Upper lobe of left lung (tissue), 6 donors: ENCODE data around the gene KRT2. TPM values are rescaled to one million over a fixed set of nuclear protein-coding genes. Genes with fewer than 3 reads are reported as not detected.

Experiments
- ATAC-seq, 2 donors: fragments of 200-7000 bp; cut with Tn5 transposase; one replicate each; pipeline ENCODE4 v1.9.1; 2022; ENCODE audit warnings: mild to moderate bottlenecking in 2 of 2, moderate library complexity in 2 of 2; ENCODE audit not compliant: low FRiP score in 2 of 2
- DNase-seq, 2 donors: peaks; one replicate each; pipeline ENCODE4 v3.0.0-alpha.2; 2019 to 2020
- H3K27ac ChIP-seq, 4 donors: fragments of 200-600 bp; sonication (generic); one replicate each; pipeline ENCODE4 v1.5.1; 2016 to 2019
- H3K27me3 ChIP-seq, 4 donors: fragments of 200-600 bp; sonication (generic); one replicate each; pipeline ENCODE4 v1.5.1; 2017 to 2019
- H3K36me3 ChIP-seq, 4 donors: fragments of 200-600 bp; sonication (generic); one replicate each; pipeline ENCODE4 v1.5.1; 2016 to 2019
- H3K4me1 ChIP-seq, 4 donors: fragments of 200-600 bp; sonication (generic); one replicate each; pipeline ENCODE4 v1.5.1; 2018 to 2019
- H3K4me3 ChIP-seq, 4 donors: fragments of 200-600 bp; sonication (generic); one replicate each; pipeline ENCODE4 v1.5.1; 2017 to 2019; ENCODE audit warnings: mild to moderate bottlenecking in 2 of 4, moderate library complexity in 1 of 4
- H3K9me3 ChIP-seq, 4 donors: fragments of 200-600 bp; sonication (generic); one replicate each; pipeline ENCODE4 v1.5.1; 2018 to 2019
- EP300 ChIP-seq, 4 donors: sonication (generic); formaldehyde crosslinking; IDR thresholded peaks; one replicate each; pipeline ENCODE4 v1.5.1; 2017; ENCODE audit warnings: antibody characterized with exemption in 4 of 4, control low read depth in 2 of 4
- POLR2A ChIP-seq, 4 donors: fragments of 450-650 bp; IDR thresholded peaks; one replicate each; pipeline ENCODE4 v1.5.1; 2016 to 2017; ENCODE audit warnings: antibody characterized with exemption in 4 of 4, mild to moderate bottlenecking in 2 of 4
- POLR2AphosphoS5 ChIP-seq, 2 donors: sonication (generic); formaldehyde crosslinking; IDR thresholded peaks; one replicate each; pipeline ENCODE4 v1.5.1; 2017; ENCODE audit warnings: antibody characterized with exemption in 2 of 2
- WGBS, 2 donors: methylation state at CpG; one replicate each; pipeline ENCODE4 v1.1.5; 2017 to 2018; 5-methylcytosine and 5-hydroxymethylcytosine counted together
- total RNA-seq, 6 donors: library from RNA; depleted of rRNA in 4 of 6; stranded (reverse); fragments of >200 nt in 4 of 6; gene quantifications; one replicate each; pipeline versions ENCODE4 v1.1.0 to v1.2.1, GENCODE V29; 2016 to 2021
- TF ChIP-seq, protein P1 (sequence below), 6 experiments: fragments of 450-650 bp in 4 of 6; fragments of 200-600 bp in 2 of 6; sonication (generic) in 2 of 6; IDR thresholded peaks; one replicate each; pipeline ENCODE4 v1.5.1; 2016 to 2019; ENCODE audit warnings: antibody characterized with exemption in 6 of 6
- donor health status: DM: no; HTN: no; CAD: no; lungs with moderate emphysema.
- donor health status: DM: no; HTN: yes; CAD: no; lungs with severe emphysema.

Gene KRT2
- total RNA-seq, 6 donors from 2014 or later: not detected

DNA sequence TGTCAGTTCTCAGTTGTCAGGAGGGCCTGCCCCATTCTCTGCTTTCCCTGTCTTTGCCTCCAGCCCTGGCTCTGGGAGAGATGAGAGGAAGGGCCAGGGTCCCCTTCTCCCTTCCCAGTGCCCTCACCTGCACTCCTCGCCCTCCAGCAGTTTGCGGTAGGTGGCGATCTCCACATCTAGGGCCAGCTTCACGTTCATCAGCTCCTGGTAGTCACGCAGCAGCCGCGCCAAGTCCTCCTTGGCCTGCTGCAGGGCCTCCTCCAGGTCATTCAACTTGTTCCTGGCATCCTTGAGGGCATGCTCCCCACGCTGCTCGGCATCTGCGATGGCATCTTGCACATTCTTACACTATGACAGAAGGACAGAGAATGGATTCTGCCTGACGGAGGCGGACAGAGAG lies 5.4 kb downstream of the KRT2 start:
- no peaks in the 10 kb centered on the region for H3K9me3 ChIP-seq
- 87 to 91% methylated on average over 12 of the region's 12 CpGs for WGBS, 2 donors
- DNase-seq: peak in 1 of 2 donors; percentile 45
- ATAC-seq: no peak
- H3K27ac ChIP-seq: no peak overlapping the region
- no peaks in the 10 kb centered on the region for H3K4me1 ChIP-seq
- H3K4me3 ChIP-seq: no peak overlapping the region
- H3K36me3 ChIP-seq: no peaks in the 10 kb centered on the region
- H3K27me3 ChIP-seq: no peaks in the 10 kb centered on the region
- TF ChIP-seq, protein P1, sequence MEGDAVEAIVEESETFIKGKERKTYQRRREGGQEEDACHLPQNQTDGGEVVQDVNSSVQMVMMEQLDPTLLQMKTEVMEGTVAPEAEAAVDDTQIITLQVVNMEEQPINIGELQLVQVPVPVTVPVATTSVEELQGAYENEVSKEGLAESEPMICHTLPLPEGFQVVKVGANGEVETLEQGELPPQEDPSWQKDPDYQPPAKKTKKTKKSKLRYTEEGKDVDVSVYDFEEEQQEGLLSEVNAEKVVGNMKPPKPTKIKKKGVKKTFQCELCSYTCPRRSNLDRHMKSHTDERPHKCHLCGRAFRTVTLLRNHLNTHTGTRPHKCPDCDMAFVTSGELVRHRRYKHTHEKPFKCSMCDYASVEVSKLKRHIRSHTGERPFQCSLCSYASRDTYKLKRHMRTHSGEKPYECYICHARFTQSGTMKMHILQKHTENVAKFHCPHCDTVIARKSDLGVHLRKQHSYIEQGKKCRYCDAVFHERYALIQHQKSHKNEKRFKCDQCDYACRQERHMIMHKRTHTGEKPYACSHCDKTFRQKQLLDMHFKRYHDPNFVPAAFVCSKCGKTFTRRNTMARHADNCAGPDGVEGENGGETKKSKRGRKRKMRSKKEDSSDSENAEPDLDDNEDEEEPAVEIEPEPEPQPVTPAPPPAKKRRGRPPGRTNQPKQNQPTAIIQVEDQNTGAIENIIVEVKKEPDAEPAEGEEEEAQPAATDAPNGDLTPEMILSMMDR (IDR thresholded peaks at IDR 0.05): no peak
- TF ChIP-seq POLR2A (IDR thresholded peaks at IDR 0.05) (no peak), POLR2AphosphoS5 (IDR thresholded peaks at IDR 0.05) (no peak), EP300 (IDR thresholded peaks at IDR 0.05) (no peak)

DNA sequence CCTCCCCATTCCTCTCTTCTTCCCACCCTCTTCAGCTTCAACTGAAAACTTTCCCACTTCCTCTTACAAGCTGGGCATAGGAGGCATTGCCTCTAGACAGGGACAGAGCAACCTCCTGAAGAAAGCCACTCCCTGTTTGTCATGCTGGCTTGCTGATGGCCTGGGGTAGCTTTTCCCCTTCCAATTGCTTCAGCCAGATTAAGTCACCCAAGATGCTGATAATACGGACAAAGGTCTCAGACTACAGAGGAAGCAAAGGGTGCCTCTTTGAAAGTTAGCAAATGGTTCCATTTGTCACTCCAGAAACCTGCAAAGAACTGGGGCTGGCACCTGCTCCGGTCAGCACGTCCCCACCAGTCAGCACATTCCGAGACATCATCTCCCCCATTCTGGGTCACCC lies 6.0 kb downstream of the KRT2 start:
- H3K27ac ChIP-seq: no peak overlapping the region
- DNase-seq (no peak), ATAC-seq (no peak)
- no peaks in the 10 kb centered on the region for H3K4me1 ChIP-seq
- H3K27me3 ChIP-seq: no peaks in the 10 kb centered on the region
- no peaks in the 10 kb centered on the region for H3K9me3 ChIP-seq
- no peaks in the 10 kb centered on the region for H3K36me3 ChIP-seq
- 65 to 76% methylated on average over 4 of the region's 4 CpGs for WGBS, 2 donors
- no peak overlapping the region for H3K4me3 ChIP-seq
- TF ChIP-seq POLR2A (IDR thresholded peaks at IDR 0.05): no peak
- no peak for TF ChIP-seq POLR2AphosphoS5 (IDR thresholded peaks at IDR 0.05)
- TF ChIP-seq, protein P1 (IDR thresholded peaks at IDR 0.05): no peak
- no peak for TF ChIP-seq EP300 (IDR thresholded peaks at IDR 0.05)

DNA sequence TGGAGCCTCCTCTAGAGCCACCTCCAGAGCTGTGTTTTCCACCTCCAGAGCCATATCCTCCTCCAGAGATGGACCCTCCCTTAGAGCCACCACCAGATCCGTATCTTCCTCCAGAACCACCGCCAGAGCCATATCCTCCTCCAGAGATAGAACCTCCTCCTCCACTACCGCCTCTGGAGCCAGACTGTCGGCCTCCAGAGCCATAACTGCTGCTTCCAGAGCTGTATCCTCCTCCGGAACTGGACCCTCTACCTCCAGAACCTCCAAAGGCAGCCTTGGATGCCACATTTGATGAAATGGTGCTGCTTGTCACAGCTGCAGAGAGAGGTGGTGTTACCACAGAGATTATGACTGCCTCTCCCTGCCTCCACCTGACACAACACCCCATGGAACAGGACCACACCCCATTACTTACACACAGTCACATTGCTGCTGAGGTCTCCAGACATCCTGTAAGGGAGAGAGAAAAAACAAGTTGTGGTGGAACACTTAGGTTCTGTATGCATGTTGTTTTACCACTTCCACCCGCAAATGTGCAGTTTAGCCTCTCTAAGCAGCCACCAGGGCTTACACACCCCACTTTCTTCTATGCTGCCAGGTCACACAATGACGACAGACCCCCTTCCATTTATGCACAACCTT lies 6.8 kb downstream of the KRT2 start:
- Histone ChIP-seq H3K9me3 (no peaks in the 10 kb centered on the region), H3K27ac (no peak overlapping the region), H3K4me1 (no peaks in the 10 kb centered on the region), H3K36me3 (no peaks in the 10 kb centered on the region), H3K4me3 (no peak overlapping the region), H3K27me3 (no peaks in the 10 kb centered on the region)
- WGBS, 2 donors: 69 to 79% methylated on average over 7 of the region's 7 CpGs
- ATAC-seq: peak in 1 of 2 donors; percentile 13
- no peak for TF ChIP-seq POLR2A (IDR thresholded peaks at IDR 0.05)
- no peak for TF ChIP-seq EP300 (IDR thresholded peaks at IDR 0.05)
- no peak for TF ChIP-seq POLR2AphosphoS5 (IDR thresholded peaks at IDR 0.05)
- TF ChIP-seq, protein P1 (IDR thresholded peaks at IDR 0.05): no peak
- no peak for DNase-seq

DNA sequence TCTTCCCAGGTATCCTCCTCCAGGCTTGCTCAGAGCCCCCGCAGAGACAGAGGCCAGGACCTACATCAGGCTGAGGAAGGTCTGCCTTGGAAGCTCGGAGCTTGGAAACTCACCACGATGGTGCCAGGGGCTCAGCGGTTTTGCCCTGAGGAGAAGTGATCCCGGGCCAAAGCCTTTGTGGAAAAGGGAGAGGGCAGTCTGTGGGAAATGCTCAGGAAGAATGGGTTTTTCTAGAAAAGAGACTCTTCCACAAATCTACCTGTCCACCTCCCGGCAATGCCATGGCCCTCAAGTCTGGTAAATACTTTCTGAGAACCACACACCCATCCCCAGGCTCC lies 8.0 kb downstream of the KRT2 start:
- Histone ChIP-seq H3K4me1 (no peaks in the 10 kb centered on the region), H3K4me3 (no peak overlapping the region), H3K27me3 (no peaks in the 10 kb centered on the region), H3K9me3 (no peaks in the 10 kb centered on the region), H3K27ac (no peak overlapping the region), H3K36me3 (no peaks in the 10 kb centered on the region)
- no peak for DNase-seq
- TF ChIP-seq POLR2A (IDR thresholded peaks at IDR 0.05): no peak
- TF ChIP-seq, protein P1 (IDR thresholded peaks at IDR 0.05): no peak
- TF ChIP-seq EP300 (IDR thresholded peaks at IDR 0.05): no peak
- TF ChIP-seq POLR2AphosphoS5 (IDR thresholded peaks at IDR 0.05): no peak
- ATAC-seq: no peak
- 88 to 93% methylated on average over 4 to 6 of the region's 6 CpGs for WGBS, 2 donors
